ENCODE measurements around the gene PTGIR. TPM values are rescaled to one million over a fixed set of nuclear protein-coding genes. Genes with fewer than 3 reads are reported as not detected.

PTGIR gene
- total and polyA plus RNA-seq, 10 of the 15 experiments (the other 5 are each of a cell fraction or from before 2014, with no cell fraction given): 0.34 to 29.1 (median 9.9) TPM

DNA sequence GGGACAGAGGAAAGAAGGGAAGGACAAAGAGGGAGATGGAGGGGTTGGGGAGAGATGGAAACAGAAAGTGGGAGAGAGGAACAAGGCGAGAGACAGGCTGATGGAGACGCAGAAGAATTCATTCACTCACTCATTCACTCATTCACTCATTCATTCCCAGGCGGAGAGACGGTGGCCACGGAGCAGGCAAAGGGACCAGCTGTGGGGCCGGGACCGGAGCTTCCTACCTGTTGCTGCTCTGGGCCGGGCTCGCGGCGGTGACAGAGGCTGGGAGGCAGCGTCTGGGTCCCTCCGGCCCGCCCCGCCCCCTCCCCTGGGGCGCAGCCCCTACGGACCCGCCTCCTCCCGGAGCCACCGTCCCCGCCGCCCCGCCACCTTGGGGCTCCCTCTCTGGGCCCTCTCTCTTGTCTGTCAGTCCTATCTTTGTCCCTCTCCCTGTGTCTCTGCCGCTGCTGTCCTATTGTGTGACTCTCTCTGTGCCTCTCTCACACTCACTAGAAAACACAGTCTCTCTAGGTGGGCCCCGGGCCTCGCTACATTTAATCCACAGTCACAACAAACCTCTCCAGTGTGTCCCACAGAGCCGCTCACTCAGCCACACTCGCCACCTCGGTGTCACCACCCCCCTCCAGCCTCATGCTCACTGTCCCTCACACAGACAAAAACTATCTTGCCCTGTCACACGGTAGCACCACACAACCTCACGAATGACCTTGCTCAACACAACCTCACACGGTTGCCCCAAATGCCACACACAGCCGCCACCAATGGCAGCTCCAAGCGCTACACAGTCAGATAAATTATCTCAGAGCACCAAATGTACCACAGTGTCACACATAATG is 11.3 kb upstream of the PTGIR start, which contains the start of gene GNG8:
TSS of gene GNG8 (minus strand) at position 283 of the 842 bp plus-strand sequence. CDS start 1,520 bp downstream, outside the sequence.
- H4K20me1 ChIP-seq (ENCODE audit: control insufficient read depth, insufficient read depth): no peaks in the 10 kb centered on the region
- intact Hi-C loops (cut with micrococcal nuclease; ENCODE audit: unreplicated experiment): no loop called here
- 13% methylated on average over 21 of the region's 34 CpGs for WGBS (ENCODE audit: insufficient coverage, insufficient replicate concordance, low lambda C conversion rate, missing lambda C conversion rate)
- no peaks in the 10 kb centered on the region; the same call in 2 of the 3 replicates for H3K9me3 ChIP-seq (replicated peaks; ENCODE audit: control insufficient read depth, insufficient read depth, low read length)
- ChIA-PET SMC1A (ENCODE audit: uncharacterized antibody, unreplicated experiment) (interaction anchor here (1.5 to 2.0 kb wide), 3 partner anchors 18 to 26 kb away, joined by 5 to 17 read pairs (median 9); partner anchors contain the start of gene DACT3), CTCF (interaction anchor here (0.6 to 1.7 kb wide), 5 partner anchors 17 to 25 kb away, joined by 3 to 12 read pairs (median 7); no protein-coding TSS in a partner anchor), POLR2A (interaction anchor here (0.6 to 1.1 kb wide), 3 partner anchors 11 to 112 kb away, joined by 4 to 6 read pairs (median 4); partner anchors contain the start of gene PTGIR), RAD21 (ENCODE audit: unreplicated experiment) (interaction anchor here (1.4 to 1.9 kb wide), 5 partner anchors 12 to 25 kb away, joined by 4 to 18 read pairs (median 7); partner anchors contain the start of gene DACT3)
- BruUV-seq (replicated peaks): no TSS peak
- H2AFZ ChIP-seq (ENCODE audit: control insufficient read depth, low read depth, low read length): no peak within 1 kb of the TSS; the same call in 1 of the 2 replicates
- no peak for FAIRE-seq
- H3K4me3 ChIP-seq: no peak within 1 kb of the TSS
- peak within 1 kb of the TSS; percentile 66; the same call in 1 of the 2 replicates for H3K4me2 ChIP-seq (ENCODE audit: control insufficient read depth, insufficient read depth)
- no peak for DNase-seq (ENCODE audit: low read depth, low spot score)
- H3K9ac ChIP-seq (ENCODE audit: control insufficient read depth, insufficient read depth, low read length): no peak within 1 kb of the TSS
- H3K4me1 ChIP-seq (ENCODE audit: control insufficient read depth, insufficient read depth, low read length): peaks cover 25% of the 10 kb centered on the region
- ATAC-seq: no peak
- peaks cover 0 to 3% of the 10 kb centered on the region in 2 experiments; a peak in 1 of 4 replicates for H3K27me3 ChIP-seq (replicated peaks in 1 of 2; ENCODE audit: control insufficient read depth in 2 of 2, insufficient read depth in 2 of 2, low read length in 1 of 2)
- H3K36me3 ChIP-seq (ENCODE audit: control insufficient read depth in 2 of 2, insufficient read depth in 2 of 2, low read length in 1 of 2): no peaks in the 10 kb centered on the region
- in situ Hi-C loops (cut with MboI): no loop called here
- H3K27ac ChIP-seq (ENCODE audit: control insufficient read depth, insufficient read depth): no peak within 1 kb of the TSS
- H3K79me2 ChIP-seq (ENCODE audit: control insufficient read depth, insufficient read depth, low read length): no peaks in the 10 kb centered on the region
- TF ChIP-seq ZNF24 (IDR thresholded peaks at IDR 0.05) (peak; percentile 97), SUZ12 (IDR thresholded peaks at IDR 0.05; ENCODE audit: unreplicated experiment) (no peak), NBN (IDR thresholded peaks at IDR 0.05) (no peak), ZNF384 (IDR thresholded peaks at IDR 0.05; ENCODE audit: borderline replicate concordance, low read depth, low read length) (peak; percentile 18; the same call in 1 of the 2 replicates), YBX1 (IDR thresholded peaks at IDR 0.05) (no peak), TAF1 (IDR thresholded peaks at IDR 0.05; ENCODE audit: borderline replicate concordance, low read depth, low read length) (no peak), FOXK2 (IDR thresholded peaks at IDR 0.05) (no peak), CREM (IDR thresholded peaks at IDR 0.05; ENCODE audit: low read depth) (no peak), SMC3 (IDR thresholded peaks at IDR 0.05; ENCODE audit: borderline replicate concordance, low read length) (no peak), SMAD5 (IDR thresholded peaks at IDR 0.05; ENCODE audit: low read depth) (no peak), NFIC (IDR thresholded peaks at IDR 0.05; ENCODE audit: low read depth, low read length) (no peak), IKZF1 (conservative IDR thresholded peaks at IDR 0.05) (no peak), JUND (IDR thresholded peaks at IDR 0.05; ENCODE audit: low read depth, low read length) (no peak), ZNF274 (IDR thresholded peaks at IDR 0.05; ENCODE audit: insufficient read depth, insufficient read length) (no peak), SMAD1 (IDR thresholded peaks at IDR 0.05; ENCODE audit: low read depth, partially characterized antibody) (no peak)
- TF ChIP-seq, protein P1, sequence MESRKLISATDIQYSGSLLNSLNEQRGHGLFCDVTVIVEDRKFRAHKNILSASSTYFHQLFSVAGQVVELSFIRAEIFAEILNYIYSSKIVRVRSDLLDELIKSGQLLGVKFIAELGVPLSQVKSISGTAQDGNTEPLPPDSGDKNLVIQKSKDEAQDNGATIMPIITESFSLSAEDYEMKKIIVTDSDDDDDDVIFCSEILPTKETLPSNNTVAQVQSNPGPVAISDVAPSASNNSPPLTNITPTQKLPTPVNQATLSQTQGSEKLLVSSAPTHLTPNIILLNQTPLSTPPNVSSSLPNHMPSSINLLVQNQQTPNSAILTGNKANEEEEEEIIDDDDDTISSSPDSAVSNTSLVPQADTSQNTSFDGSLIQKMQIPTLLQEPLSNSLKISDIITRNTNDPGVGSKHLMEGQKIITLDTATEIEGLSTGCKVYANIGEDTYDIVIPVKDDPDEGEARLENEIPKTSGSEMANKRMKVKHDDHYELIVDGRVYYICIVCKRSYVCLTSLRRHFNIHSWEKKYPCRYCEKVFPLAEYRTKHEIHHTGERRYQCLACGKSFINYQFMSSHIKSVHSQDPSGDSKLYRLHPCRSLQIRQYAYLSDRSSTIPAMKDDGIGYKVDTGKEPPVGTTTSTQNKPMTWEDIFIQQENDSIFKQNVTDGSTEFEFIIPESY (IDR thresholded peaks at IDR 0.05): peak; percentile 96
- TF ChIP-seq, protein P2, sequence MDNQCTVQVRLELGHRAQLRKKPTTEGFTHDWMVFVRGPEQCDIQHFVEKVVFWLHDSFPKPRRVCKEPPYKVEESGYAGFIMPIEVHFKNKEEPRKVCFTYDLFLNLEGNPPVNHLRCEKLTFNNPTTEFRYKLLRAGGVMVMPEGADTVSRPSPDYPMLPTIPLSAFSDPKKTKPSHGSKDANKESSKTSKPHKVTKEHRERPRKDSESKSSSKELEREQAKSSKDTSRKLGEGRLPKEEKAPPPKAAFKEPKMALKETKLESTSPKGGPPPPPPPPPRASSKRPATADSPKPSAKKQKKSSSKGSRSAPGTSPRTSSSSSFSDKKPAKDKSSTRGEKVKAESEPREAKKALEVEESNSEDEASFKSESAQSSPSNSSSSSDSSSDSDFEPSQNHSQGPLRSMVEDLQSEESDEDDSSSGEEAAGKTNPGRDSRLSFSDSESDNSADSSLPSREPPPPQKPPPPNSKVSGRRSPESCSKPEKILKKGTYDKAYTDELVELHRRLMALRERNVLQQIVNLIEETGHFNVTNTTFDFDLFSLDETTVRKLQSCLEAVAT (IDR thresholded peaks at IDR 0.05): no peak
- TF ChIP-seq, protein P3, sequence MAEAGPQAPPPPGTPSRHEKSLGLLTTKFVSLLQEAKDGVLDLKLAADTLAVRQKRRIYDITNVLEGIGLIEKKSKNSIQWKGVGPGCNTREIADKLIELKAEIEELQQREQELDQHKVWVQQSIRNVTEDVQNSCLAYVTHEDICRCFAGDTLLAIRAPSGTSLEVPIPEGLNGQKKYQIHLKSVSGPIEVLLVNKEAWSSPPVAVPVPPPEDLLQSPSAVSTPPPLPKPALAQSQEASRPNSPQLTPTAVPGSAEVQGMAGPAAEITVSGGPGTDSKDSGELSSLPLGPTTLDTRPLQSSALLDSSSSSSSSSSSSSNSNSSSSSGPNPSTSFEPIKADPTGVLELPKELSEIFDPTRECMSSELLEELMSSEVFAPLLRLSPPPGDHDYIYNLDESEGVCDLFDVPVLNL (IDR thresholded peaks at IDR 0.05; ENCODE audit: low read depth, low read length): no peak
- TF ChIP-seq, protein P4, sequence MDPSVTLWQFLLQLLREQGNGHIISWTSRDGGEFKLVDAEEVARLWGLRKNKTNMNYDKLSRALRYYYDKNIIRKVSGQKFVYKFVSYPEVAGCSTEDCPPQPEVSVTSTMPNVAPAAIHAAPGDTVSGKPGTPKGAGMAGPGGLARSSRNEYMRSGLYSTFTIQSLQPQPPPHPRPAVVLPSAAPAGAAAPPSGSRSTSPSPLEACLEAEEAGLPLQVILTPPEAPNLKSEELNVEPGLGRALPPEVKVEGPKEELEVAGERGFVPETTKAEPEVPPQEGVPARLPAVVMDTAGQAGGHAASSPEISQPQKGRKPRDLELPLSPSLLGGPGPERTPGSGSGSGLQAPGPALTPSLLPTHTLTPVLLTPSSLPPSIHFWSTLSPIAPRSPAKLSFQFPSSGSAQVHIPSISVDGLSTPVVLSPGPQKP (IDR thresholded peaks at IDR 0.05; ENCODE audit: low read depth, low read length): no peak

Data from GM12878 (cell line).